ENCODE measurements around the gene ZNF407. TPM values are rescaled to one million over a fixed set of nuclear protein-coding genes. Genes with fewer than 3 reads are reported as not detected.

Gene ZNF407
- total and polyA plus RNA-seq, 2 experiments from 2014 or later, result 2.1 to 10.4 TPM

DNA sequence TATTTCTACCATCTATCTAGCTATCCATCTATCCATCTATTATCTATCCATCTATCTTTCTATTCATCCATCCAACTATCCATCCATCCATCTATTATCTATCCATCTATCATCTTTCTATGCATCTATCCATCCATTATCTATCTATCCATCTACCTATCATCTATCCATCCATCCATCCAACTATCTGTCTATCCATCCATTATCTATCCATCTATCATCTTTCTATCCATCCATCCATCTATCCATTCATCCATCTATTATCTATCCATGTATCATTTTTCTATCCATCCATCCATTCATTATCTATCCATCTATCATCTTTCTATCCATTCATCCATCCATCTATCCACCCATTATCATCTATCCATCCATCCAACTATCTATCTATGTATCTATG, 24.6 kb upstream of the ZNF407 start (continued):
- TF ChIP-seq, protein P1, sequence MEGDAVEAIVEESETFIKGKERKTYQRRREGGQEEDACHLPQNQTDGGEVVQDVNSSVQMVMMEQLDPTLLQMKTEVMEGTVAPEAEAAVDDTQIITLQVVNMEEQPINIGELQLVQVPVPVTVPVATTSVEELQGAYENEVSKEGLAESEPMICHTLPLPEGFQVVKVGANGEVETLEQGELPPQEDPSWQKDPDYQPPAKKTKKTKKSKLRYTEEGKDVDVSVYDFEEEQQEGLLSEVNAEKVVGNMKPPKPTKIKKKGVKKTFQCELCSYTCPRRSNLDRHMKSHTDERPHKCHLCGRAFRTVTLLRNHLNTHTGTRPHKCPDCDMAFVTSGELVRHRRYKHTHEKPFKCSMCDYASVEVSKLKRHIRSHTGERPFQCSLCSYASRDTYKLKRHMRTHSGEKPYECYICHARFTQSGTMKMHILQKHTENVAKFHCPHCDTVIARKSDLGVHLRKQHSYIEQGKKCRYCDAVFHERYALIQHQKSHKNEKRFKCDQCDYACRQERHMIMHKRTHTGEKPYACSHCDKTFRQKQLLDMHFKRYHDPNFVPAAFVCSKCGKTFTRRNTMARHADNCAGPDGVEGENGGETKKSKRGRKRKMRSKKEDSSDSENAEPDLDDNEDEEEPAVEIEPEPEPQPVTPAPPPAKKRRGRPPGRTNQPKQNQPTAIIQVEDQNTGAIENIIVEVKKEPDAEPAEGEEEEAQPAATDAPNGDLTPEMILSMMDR (conservative IDR thresholded peaks at IDR 0.05; ENCODE audit: low read depth in 2 of 2), result no peak
- TF ChIP-seq, protein P2, sequence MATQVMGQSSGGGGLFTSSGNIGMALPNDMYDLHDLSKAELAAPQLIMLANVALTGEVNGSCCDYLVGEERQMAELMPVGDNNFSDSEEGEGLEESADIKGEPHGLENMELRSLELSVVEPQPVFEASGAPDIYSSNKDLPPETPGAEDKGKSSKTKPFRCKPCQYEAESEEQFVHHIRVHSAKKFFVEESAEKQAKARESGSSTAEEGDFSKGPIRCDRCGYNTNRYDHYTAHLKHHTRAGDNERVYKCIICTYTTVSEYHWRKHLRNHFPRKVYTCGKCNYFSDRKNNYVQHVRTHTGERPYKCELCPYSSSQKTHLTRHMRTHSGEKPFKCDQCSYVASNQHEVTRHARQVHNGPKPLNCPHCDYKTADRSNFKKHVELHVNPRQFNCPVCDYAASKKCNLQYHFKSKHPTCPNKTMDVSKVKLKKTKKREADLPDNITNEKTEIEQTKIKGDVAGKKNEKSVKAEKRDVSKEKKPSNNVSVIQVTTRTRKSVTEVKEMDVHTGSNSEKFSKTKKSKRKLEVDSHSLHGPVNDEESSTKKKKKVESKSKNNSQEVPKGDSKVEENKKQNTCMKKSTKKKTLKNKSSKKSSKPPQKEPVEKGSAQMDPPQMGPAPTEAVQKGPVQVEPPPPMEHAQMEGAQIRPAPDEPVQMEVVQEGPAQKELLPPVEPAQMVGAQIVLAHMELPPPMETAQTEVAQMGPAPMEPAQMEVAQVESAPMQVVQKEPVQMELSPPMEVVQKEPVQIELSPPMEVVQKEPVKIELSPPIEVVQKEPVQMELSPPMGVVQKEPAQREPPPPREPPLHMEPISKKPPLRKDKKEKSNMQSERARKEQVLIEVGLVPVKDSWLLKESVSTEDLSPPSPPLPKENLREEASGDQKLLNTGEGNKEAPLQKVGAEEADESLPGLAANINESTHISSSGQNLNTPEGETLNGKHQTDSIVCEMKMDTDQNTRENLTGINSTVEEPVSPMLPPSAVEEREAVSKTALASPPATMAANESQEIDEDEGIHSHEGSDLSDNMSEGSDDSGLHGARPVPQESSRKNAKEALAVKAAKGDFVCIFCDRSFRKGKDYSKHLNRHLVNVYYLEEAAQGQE (IDR thresholded peaks at IDR 0.05; ENCODE audit: unreplicated experiment), result no peak
- TF ChIP-seq, protein P3, sequence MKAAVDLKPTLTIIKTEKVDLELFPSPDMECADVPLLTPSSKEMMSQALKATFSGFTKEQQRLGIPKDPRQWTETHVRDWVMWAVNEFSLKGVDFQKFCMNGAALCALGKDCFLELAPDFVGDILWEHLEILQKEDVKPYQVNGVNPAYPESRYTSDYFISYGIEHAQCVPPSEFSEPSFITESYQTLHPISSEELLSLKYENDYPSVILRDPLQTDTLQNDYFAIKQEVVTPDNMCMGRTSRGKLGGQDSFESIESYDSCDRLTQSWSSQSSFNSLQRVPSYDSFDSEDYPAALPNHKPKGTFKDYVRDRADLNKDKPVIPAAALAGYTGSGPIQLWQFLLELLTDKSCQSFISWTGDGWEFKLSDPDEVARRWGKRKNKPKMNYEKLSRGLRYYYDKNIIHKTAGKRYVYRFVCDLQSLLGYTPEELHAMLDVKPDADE (IDR thresholded peaks at IDR 0.05), result no peak
- TF ChIP-seq JUNB (IDR thresholded peaks at IDR 0.05; ENCODE audit: unreplicated experiment) (no peak), EZH2phosphoT487 (IDR thresholded peaks at IDR 0.05; ENCODE audit: unreplicated experiment) (no peak)

DNA sequence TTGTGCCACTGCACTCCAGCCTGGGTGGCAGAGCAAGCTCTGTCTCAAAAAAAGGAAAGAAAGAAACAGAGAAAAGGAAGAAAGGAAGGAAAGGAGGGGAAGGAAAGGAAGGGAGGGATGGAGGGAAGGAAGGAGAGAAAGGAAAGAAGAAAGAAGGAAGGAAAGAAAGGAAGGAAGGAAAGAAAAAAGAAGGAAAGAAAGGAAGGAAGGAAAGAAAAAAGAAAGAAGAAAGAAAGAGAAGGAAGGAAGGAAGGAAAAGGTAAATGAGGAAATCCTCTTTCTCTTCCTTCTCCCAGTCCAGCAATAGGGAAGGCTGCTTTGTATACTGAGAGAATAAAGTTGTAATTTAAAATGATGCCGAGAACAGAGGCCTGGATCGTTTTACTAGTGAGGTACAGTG, 22.8 kb upstream of the ZNF407 start:
- H3K4me3 ChIP-seq, result no peak overlapping the region
- no peak overlapping the region for H3K4me3 Mint-ChIP-seq
- no peak for TF ChIP-seq ZNF114 (CRISPR knock-in tag; IDR thresholded peaks at IDR 0.05)
- TF ChIP-seq, protein P3 (IDR thresholded peaks at IDR 0.05), result no peak
- TF ChIP-seq, protein P2 (IDR thresholded peaks at IDR 0.05; ENCODE audit: unreplicated experiment), result no peak
- TF ChIP-seq STAT1 (IDR thresholded peaks at IDR 0.05; ENCODE audit: unreplicated experiment), result no peak
- TF ChIP-seq, protein P1 (conservative IDR thresholded peaks at IDR 0.05; ENCODE audit: low read depth in 2 of 2), result no peak
- TF ChIP-seq ZNF331 (CRISPR knock-in tag; IDR thresholded peaks at IDR 0.05; ENCODE audit: low read depth), result no peak
- no peak for TF ChIP-seq POLR2AphosphoS5 (IDR thresholded peaks at IDR 0.05; ENCODE audit: low read depth)
- no peak for TF ChIP-seq NANOG (IDR thresholded peaks at IDR 0.05; ENCODE audit: borderline replicate concordance)
- no peaks in the 10 kb centered on the region for H3F3A ChIP-seq (replicated peaks; ENCODE audit: low read depth)
- H3K36me3 Mint-ChIP-seq (ENCODE audit: low read depth), result no peaks in the 10 kb centered on the region
- no peaks in the 10 kb centered on the region for H3K36me3 ChIP-seq (ENCODE audit: insufficient read depth)
- peaks cover 7% of the 10 kb centered on the region; the same call in 1 of the 2 replicates for H3K4me1 ChIP-seq (ENCODE audit: insufficient read depth)
- DNase-seq (ENCODE audit: low spot score), result no peak
- no peak overlapping the region for H3K27ac ChIP-seq (ENCODE audit: low read depth)
- H3K27me3 ChIP-seq (ENCODE audit: insufficient read depth), result no peaks in the 10 kb centered on the region
- H3K27ac Mint-ChIP-seq, result no peak overlapping the region
- H3K4me2 ChIP-seq, result no peak overlapping the region
- peaks cover 12% of the 10 kb centered on the region for H3K4me1 Mint-ChIP-seq
- no peak overlapping the region for H2AFZ ChIP-seq
- no peaks in the 10 kb centered on the region for H4K20me1 ChIP-seq (replicated peaks; ENCODE audit: insufficient read depth)
- H3K27me3 Mint-ChIP-seq (ENCODE audit: insufficient read depth, low read depth, poor library complexity), result peaks cover 5% of the 10 kb centered on the region
- no peaks in the 10 kb centered on the region for H3K9me3 Mint-ChIP-seq
- ATAC-seq, result no peak
- H3K9me2 ChIP-seq (ENCODE audit: insufficient read depth), result no peaks in the 10 kb centered on the region
- no peaks in the 10 kb centered on the region for H3K79me2 ChIP-seq (replicated peaks; ENCODE audit: insufficient read depth)
